ENCODE data around the gene AKAP7.
"Not testable (repeated sequence)": the region's sequence is repeated elsewhere in the genome, so short reads cannot be mapped to it uniquely, and the experiment has no call there.

AKAP7 gene

GRCh38 chr6:131321589-131321988 is 186.3 kb downstream of the AKAP7 start:
- Histone ChIP-seq H2AFZ (no peak overlapping the region), H3K4me2 (ENCODE audit: low read length) (no peak overlapping the region), H3K4me3 (ENCODE audit: low read depth, low read length) (no peak overlapping the region), H3K79me2 (no peaks in the 10 kb centered on the region), H3K9ac (no peak overlapping the region), H3K9me3 (ENCODE audit: control insufficient read depth, low read length) (no peaks in the 10 kb centered on the region), H3K36me3 (ENCODE audit: control insufficient read depth, insufficient read depth, low read length) (no peaks in the 10 kb centered on the region), H3K4me1 (no peaks in the 10 kb centered on the region), H3K27ac (no peak overlapping the region), H3K27me3 (ENCODE audit: control insufficient read depth, insufficient read depth, low read length) (no peaks in the 10 kb centered on the region)
- TF ChIP-seq CTCF (IDR thresholded peaks at IDR 0.05), result no peak

GRCh38 chr6:131322125-131322524 is 186.9 kb downstream of the AKAP7 start:
- Histone ChIP-seq H3K27ac (no peak overlapping the region), H3K79me2 (no peaks in the 10 kb centered on the region), H3K9ac (no peak overlapping the region), H3K4me2 (ENCODE audit: low read length) (no peak overlapping the region), H3K36me3 (ENCODE audit: control insufficient read depth, insufficient read depth, low read length) (no peaks in the 10 kb centered on the region), H3K4me3 (ENCODE audit: low read depth, low read length) (no peak overlapping the region), H3K9me3 (ENCODE audit: control insufficient read depth, low read length) (no peaks in the 10 kb centered on the region), H3K27me3 (ENCODE audit: control insufficient read depth, insufficient read depth, low read length) (no peaks in the 10 kb centered on the region), H2AFZ (no peak overlapping the region), H3K4me1 (no peaks in the 10 kb centered on the region)
- TF ChIP-seq CTCF (IDR thresholded peaks at IDR 0.05), result no peak

GRCh38 chr6:131325669-131326068 is 190.4 kb downstream of the AKAP7 start:
- not testable (repeated sequence) for H3K4me3 ChIP-seq (ENCODE audit: low read depth, low read length); H3K4me1 ChIP-seq; H3K27ac ChIP-seq; H2AFZ ChIP-seq; H3K9ac ChIP-seq; H3K27me3 ChIP-seq (ENCODE audit: control insufficient read depth, insufficient read depth, low read length); H3K9me3 ChIP-seq (ENCODE audit: control insufficient read depth, low read length); H3K36me3 ChIP-seq (ENCODE audit: control insufficient read depth, insufficient read depth, low read length); H3K4me2 ChIP-seq (ENCODE audit: low read length); H3K79me2 ChIP-seq

GRCh38 chr6:131328727-131329126 is 193.5 kb downstream of the AKAP7 start:
- not testable (repeated sequence) for H3K27ac ChIP-seq; H2AFZ ChIP-seq; H3K4me3 ChIP-seq (ENCODE audit: low read depth, low read length); H3K27me3 ChIP-seq (ENCODE audit: control insufficient read depth, insufficient read depth, low read length); H3K79me2 ChIP-seq; H3K36me3 ChIP-seq (ENCODE audit: control insufficient read depth, insufficient read depth, low read length); H3K4me1 ChIP-seq; H3K9ac ChIP-seq; H3K4me2 ChIP-seq (ENCODE audit: low read length); H3K9me3 ChIP-seq (ENCODE audit: control insufficient read depth, low read length)

GRCh38 chr6:131331151-131331550 is 195.9 kb downstream of the AKAP7 start:
- no peaks in the 10 kb centered on the region for H3K9me3 ChIP-seq (ENCODE audit: control insufficient read depth, low read length)

More at GRCh38 chr6:131331151-131331550, 195.9 kb downstream of the AKAP7 start:
- Histone ChIP-seq H3K36me3 (ENCODE audit: control insufficient read depth, insufficient read depth, low read length) (no peaks in the 10 kb centered on the region), H3K4me2 (ENCODE audit: low read length) (no peak overlapping the region), H3K79me2 (no peaks in the 10 kb centered on the region), H3K4me3 (ENCODE audit: low read depth, low read length) (no peak overlapping the region), H3K4me1 (no peaks in the 10 kb centered on the region), H3K27ac (no peak overlapping the region), H2AFZ (no peak overlapping the region), H3K9ac (no peak overlapping the region), H3K27me3 (ENCODE audit: control insufficient read depth, insufficient read depth, low read length) (no peaks in the 10 kb centered on the region)
- no peak for TF ChIP-seq CTCF (IDR thresholded peaks at IDR 0.05)

Measured in parathyroid adenoma (tissue), 2 donors.